ENCODE results near the gene DAZAP1.

GRCh38 chr19:1427221-1427920 lies 20.0 kb downstream of the DAZAP1 start:
- no peak for TF ChIP-seq CTCF (IDR thresholded peaks at IDR 0.05)
- TF ChIP-seq ZFX (IDR thresholded peaks at IDR 0.05; ENCODE audit: borderline replicate concordance), result no peak

Measured in 22Rv1 (cell line).